ENCODE data around the gene B3GNT9. TPM values are rescaled to one million over a fixed set of nuclear protein-coding genes. Genes with fewer than 3 reads are reported as not detected.
A peak's percentile ranks its signal among the peaks of the same experiment; 100 is the strongest.

Gene B3GNT9
- total RNA-seq, 1 donor from 2014 or later = 1.6 TPM

DNA sequence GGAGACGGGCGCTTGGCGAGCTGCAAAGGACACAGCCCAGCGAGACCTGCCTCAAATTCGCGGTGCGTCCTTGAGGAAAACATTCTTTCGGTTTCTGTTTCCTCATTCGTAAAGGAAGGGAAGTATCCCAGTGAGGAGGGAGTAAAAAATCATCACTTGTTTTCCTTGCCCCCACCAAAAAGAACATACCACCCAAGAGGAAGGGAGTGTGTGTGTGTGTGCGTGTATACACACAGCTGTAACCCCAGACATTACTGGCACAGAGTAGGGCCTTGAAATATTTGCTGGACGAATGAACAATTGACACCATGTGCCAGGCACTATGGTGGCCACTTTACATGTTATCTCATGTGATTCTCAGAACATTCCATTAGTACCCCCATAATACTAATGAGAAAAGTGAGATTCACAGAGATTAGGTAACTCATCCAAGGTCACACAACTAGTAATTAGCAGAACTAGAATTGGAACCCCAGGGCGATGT is 34.9 kb upstream of the B3GNT9 start:
- ATAC-seq (no peak), DNase-seq (ENCODE audit: low spot score) (no peak)

DNA sequence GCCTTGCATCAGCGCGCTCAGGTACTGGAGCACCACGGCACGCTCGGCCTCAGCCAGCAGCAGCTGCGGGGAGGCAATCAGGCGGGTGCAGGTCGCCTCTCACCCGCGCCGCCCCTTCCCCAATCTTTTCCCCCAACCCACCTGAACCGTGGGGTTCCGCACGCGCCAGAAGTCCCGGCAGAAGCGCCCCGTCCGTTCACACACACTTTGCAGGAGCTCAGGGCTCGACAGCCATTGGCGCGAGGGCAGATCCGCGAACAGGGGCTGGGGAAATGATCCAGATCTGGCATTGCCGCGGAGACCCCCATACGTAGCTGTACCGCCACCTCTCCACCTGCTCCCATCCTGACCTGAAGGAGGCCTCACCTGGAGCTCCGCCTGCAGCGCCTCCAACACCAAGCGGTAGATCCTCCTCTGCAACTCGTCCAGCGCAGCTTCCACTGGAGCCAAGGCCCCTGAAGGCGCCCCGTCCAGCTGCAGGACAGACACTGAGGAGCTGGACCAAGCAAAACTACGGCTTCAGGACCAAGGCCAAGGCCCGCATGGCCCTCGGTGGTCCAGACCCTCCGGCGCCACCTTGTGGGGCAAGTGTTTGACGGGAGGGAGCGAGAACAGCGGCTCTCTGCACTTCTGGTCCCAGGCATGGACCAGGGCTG is 34.3 kb upstream of the B3GNT9 start:
- peak; percentile 61 for ATAC-seq
- DNase-seq (ENCODE audit: low spot score) = peak; percentile 88

DNA sequence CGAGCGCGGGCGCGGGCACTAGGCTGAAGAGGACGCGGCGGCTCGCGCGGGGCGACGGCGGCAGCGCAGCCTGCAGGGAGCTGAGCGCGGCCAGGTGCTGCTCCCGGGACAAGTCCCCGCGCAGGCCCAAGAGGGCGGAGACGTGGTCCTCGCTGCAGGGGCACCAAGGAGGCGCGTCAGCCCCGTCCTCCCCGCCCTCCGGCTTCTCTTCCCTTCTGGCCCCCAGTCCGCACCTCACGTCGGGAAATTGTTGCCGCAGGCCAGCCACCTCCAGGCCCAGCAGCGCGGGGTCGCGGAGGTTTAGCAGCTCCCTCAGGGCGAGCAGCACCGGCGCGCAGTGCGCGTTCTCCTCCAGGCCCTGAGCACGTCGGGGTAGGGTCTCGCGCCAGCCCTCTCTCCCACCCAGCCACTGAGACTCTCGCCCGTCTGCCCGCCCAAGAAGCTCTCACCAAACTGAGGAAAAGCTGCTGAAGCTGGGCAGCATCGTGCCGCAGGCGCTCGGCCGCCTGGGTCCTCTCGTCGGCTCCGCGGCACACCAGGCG is 33.7 kb upstream of the B3GNT9 start:
- peak; percentile 42 for ATAC-seq

DNA sequence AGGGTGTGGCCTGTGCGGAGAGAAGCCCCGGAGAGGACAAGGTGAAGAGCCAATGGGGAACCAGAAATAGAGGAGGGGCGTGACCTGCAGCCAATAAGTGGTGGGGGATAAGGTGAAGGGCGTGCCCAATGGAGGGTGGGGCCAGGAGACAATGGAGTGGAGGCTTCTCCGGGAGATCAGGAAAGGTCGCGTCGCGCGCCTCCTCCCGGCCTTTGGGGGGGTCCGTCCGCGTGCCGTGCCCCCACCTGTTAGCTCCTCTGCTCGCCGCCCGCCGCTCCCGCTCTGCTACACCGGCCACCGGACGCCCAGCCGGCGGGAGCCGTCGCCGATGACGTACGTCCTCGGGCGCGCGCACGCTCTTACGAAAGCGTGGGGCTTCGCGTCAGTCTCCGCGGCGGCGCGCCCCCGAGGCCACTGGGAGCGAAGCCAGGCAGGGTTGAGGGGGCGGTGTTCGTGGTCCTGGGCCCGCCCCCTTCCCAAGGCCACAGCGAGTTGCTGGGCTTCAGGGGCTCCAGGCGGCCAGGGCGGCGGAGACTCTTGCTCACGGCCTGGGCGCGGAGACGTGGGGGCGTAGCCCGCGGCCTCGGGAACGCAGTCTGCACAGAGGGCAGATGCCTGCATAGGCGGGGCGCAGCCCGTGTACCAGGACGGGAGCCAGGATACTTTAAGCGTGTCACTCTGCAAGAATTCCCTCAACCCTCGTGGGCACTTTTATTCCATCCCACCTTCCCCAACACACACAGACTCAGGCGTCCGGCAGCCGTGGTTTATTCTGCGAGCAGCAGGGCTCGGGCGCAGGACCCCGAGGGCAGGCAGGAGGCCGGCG is 33.0 kb upstream of the B3GNT9 start, which contains the start of gene MATCAP1:
TSS of gene MATCAP1 (minus strand) at position 337 of the 826 bp plus-strand sequence. CDS start 3,353 bp downstream, outside the sequence.
- ATAC-seq = peak; percentile 85
- peak; percentile 94 for DNase-seq (ENCODE audit: low spot score)

More for the DNA sequence above, 33.7 kb upstream of the B3GNT9 start:
- DNase-seq (ENCODE audit: low spot score) = no peak

DNA sequence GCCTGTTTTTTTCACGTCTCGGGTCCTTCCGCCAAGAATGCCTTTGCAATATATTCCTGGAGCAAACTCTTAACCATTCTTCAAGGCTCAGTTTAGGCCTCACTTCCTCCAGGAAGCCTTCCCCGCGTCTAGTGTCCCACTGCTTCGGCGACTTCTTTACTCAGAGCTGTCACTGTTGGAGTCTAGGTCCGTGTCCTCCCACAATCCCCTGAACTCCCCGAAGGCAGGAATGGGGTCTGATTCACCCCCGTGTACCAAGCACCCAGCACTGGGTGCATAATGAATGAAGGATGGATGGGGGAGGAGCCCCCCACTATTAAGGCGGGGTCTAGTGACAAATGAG is 32.5 kb upstream of the B3GNT9 start:
- no peak for DNase-seq (ENCODE audit: low spot score)
- no peak for ATAC-seq

DNA sequence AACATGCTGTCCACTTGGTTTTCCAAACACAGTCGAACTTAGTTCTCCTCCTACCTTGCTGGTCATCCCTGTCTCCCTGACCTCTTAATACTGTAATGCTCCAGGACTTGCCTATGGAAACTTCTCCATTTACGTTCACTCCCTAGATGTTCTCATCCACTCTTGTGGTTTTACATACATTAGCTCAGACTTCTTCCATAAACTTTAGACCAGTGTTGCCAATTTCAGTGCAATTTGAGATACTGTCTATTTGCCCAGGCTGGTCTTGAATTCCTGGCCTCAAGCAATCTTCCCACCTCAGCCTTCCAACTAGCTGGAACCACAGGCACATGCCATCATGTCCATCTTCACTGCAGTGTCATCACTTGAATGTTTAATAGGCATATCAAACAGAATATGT is 31.5 kb upstream of the B3GNT9 start:
- DNase-seq (ENCODE audit: low spot score) (no peak), ATAC-seq (no peak)

DNA sequence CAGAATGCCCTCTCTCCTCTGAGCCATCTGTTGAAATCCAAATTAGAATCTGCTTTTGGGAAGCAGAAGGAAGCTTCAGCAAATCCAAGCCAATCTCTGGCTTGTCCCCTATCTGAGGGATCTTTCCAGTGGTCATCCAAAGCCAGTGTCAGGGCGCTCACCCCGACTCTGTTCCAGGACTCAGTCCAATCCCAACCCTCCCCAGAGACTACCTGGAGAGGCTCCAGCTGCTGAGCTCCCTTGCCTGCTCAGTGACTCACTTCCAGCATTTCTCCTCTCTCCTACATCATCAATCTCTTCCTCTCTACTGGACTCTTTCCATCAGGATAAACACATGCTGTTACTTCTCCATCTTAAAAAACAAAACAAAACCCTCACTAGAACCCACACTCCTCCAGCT is 30.5 kb upstream of the B3GNT9 start:
- DNase-seq (ENCODE audit: low spot score) (no peak), ATAC-seq (no peak)

DNA sequence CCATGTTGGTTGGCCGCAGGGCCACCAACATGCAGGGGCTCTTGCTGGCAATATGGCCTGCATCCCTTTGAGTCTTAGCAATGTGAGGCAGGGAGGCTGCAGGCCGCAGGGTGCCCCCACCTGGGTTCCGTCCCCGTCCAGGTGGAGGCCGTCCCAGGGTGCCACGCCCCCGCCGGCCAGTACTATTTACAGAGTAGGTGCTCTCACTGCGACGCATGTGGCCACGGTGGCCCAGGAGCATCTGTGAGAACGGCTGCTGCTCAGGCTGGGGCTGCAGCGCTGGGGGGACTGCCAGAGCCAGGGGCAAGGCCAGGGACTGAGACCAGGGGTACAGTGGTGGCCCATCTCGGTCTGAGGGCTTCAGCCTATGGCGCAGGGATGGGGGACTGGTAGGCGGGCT is 29.4 kb upstream of the B3GNT9 start:
- no peak for ATAC-seq
- DNase-seq (ENCODE audit: low spot score) = no peak

DNA sequence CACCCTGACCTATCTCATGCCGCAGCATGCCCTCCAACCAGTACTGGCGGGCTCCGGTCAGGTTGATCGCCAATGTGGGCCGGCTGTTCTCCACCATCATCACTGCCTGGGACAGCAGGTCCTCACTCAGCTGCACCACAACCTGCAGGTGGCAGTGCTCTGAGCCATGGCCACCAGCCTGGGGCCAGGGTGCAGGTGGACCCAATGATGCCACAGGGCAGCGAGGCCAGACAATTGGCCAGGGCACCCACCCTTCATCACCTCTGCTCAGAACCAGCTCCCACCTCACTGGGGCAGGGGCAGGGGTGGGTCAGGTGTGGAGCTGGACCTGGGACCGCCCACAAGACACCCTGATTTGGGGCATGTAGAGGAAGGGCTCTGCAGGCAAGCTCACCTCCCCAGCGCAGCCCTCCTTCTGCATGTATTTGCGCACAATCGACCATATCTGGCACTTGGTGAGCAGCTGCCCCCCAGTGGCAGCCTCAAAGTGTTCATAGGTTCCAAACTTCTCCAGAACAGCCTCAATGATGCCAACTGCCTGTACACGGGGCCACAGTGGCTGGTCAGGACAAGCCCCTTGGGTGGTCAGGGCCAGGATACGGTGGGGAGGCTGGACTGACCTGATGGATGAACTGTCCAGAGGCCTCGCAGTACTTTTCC is 28.8 kb upstream of the B3GNT9 start:
- DNase-seq (ENCODE audit: low spot score) (no peak), ATAC-seq (no peak)

DNA sequence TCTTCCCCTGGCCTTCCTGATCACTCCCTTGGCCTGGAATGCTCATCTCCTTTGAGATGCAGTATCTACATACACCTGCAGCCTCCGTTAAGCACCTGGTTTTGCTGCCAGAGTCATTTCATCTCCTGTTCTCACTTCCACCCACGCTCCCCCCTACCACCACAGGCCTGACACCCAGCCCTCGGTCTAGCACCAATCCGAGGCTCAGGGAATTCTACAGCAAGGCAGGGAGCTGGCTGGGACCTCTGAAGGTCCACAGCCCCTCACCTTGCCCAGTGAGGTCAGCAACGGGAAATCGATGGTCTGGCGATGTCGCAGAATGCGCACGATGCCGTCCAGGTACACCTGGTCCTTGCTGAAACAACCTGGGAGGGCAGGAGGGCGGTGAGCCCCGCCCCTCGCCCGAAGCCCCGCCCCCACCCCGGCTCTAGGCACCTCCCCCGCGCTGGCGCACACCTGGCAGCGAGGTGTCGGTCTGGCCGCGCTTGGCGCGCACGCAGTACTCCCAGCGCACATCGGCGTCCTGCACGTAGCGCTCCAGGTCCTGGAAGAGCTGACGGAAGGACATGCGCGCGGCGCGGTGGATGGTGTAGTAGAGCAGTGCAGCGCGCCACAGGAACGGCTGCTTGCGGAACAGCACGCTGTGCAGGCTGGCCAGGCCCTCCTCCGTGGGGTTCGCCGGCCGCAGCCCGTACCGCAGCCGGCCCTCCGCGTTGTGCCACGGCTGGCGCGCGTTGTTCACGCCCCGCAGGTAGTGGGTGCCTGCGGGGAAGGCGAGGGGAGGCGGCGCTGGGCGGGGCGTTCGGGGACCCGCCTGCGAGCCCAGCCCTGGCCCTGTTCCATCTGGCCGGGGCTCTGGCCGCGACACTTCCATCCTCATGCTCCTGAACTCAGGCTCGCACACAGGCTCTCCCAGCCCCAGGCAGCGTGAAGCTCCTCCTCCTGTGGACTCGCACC is 27.2 kb upstream of the B3GNT9 start:
- peak; percentile 71 for ATAC-seq
- peak; percentile 89 for DNase-seq (ENCODE audit: low spot score)

DNA sequence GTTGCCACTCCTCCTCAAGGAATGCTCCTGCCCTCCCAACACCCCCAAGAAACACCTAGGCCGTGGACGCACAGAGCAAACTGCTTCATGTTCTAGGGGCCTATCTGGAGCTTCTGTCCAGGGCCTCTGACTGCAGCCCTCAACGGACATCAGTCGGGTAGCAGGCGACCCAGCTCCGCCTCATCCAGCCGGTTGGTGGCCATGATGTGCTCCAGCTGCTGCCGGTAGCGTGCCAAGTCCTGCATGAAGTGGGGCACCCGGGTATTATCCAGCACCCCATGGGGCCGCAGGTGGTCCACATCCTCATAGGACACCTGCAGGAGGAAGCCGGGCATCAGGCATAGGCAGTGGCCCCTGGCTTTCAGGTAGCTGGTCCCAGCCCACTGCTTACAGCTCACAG is 25.9 kb upstream of the B3GNT9 start:
- no peak for ATAC-seq
- no peak for DNase-seq (ENCODE audit: low spot score)

DNA sequence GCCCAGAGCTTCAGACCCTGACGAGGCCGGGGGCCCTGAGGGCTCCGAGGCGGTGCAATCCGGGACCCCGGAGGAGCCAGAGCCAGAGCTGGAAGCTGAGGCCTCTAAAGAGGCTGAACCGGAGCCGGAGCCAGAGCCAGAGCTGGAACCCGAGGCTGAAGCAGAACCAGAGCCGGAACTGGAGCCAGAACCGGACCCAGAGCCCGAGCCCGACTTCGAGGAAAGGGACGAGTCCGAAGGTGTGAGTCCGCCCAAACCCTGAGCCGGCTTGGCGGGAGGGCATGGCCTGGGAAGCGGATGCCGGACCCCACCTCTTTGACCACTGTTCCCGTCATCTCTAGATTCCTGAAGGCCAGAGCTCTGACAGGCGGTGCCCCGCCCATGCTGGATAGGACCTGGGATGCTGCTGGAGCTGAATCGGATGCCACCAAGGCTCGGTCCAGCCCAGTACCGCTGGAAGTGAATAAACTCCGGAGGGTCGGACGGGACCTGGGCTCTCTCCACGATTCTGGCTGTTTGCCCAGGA is 24.0 kb upstream of the B3GNT9 start:
- ATAC-seq (no peak), DNase-seq (ENCODE audit: low spot score) (no peak)

DNA sequence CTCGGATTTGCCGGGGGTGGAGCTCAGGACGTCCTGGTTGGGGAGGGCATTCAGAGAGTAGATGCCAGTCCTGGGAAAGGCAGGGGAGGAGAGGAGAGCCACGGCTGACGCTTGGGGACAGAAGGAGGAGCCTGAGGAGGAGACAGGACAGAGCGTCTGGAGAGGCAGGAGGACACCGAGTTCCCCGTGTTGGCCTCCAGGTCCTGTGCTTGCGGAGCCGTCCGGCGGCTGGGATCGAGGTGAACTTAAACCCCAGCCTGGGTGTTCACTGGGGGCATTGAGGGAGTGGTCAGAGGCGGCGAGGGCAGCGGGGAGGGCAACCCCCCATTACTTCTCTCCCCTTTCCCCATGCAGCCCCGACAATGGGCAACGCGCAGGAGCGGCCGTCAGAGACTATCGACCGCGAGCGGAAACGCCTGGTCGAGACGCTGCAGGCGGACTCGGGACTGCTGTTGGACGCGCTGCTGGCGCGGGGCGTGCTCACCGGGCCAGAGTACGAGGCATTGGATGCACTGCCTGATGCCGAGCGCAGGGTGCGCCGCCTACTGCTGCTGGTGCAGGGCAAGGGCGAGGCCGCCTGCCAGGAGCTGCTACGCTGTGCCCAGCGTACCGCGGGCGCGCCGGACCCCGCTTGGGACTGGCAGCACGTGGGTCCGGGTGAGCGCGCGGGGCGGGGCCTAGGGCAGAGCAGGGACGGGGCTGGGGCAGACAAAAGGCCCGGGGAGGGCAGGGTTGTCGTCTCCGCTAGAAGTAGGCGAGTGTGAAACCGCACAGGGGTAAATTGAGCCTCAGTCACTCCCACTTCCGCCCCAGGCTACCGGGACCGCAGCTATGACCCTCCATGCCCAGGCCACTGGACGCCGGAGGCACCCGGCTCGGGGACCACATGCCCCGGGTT is 23.3 kb upstream of the B3GNT9 start:
- peak; percentile 72 for ATAC-seq
- peak; percentile 96 for DNase-seq (ENCODE audit: low spot score)

DNA sequence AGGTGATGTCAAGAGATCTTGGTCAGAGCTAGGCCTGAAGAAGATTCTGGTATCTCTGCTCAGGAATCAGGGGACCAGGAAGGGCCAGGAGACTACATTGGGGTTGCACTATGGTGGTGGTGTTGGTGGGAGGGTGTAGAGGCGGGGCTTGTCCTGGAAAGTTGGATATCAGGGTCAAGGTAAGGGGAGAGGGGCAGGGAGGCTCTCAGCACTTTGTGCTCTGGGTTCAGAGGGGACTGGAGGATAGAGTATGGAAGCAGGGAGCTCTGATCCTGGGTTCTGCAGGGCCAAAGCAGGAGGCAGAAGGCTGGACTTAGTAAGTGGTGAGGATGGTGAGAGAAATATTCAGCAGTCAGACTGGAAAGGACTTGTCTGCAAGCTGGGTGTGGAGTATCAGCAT is 22.5 kb upstream of the B3GNT9 start:
- DNase-seq (ENCODE audit: low spot score) (no peak), ATAC-seq (no peak)

DNA sequence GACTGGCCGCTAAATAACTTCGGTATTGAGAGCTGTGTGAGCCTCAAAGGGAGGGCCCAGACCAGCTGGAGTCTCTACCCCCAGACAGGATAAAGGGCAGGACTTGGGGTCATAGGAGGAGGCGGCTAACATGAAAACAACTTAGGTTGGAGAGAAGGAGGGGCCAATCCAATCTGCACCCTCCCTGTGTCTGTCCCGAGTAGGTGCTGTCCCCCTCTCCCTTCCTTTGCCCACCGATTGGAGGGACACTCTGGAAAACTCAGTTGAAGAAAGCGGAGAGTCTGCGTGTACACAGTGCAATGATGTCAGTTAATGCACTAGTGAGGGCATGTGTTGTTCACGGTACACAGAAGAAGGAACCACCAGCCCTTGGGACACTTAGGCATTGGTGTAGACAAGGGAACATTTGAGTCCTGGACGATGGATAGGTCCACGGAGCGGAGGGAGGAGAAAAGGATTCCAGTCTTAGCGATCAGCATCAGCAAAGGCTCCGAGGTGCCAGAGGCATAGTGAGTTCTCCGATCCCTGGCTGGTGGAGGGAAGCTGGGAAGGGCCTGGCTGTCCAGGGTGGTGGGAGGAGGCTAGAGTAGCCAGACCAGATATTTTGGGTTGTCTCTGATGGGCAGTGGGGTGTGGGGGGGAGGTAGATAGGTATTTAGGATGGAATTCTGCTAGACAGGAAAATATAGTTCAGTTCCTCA is 20.3 kb upstream of the B3GNT9 start:
- no peak for DNase-seq (ENCODE audit: low spot score)

DNA sequence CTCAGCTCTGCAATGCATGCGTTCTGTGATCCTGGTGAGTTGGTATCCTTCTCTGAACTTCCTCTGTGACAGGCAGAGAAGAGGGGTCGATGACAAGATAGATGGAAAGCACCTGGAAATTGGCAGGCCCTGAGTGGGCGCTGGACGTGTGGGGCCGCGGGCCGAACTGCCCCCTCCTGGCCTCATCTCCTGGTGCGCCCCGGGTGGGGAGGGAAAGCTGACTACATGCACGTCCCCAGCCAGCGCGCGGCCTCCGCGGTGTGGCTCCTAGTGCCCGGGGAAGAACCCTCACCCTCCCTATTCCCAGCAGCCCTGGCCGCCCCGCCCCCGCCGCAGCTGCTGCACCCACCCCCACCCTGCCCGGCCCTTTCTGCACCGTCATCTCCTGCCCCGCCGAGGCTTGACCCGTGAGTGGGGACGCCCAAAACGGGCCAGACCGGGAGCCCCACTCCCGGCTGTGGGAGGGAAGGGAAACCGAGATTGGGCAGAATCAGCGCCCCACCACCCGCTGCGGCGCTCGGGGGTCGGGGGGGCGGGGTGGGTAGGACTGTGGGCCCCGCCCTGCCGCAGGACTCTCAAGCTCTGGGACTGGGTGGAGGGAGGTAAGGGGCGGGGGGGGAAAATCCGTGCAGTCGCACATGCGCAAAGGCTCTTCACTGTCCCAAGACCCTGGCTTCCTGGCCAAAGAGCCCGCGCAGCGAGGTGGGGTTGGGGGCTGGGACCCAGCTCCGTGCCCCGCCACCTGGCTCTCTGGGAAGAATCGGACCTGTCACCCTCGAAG is 19.6 kb upstream of the B3GNT9 start, which contains the start of gene NOL3:
TSS of gene NOL3 (plus strand) at position 371 of the 781 bp plus-strand sequence.
- peak; percentile 59 for ATAC-seq
- peak; percentile 85 for DNase-seq (ENCODE audit: low spot score)

More for the DNA sequence above, 20.3 kb upstream of the B3GNT9 start:
- ATAC-seq = peak; percentile 5

DNA sequence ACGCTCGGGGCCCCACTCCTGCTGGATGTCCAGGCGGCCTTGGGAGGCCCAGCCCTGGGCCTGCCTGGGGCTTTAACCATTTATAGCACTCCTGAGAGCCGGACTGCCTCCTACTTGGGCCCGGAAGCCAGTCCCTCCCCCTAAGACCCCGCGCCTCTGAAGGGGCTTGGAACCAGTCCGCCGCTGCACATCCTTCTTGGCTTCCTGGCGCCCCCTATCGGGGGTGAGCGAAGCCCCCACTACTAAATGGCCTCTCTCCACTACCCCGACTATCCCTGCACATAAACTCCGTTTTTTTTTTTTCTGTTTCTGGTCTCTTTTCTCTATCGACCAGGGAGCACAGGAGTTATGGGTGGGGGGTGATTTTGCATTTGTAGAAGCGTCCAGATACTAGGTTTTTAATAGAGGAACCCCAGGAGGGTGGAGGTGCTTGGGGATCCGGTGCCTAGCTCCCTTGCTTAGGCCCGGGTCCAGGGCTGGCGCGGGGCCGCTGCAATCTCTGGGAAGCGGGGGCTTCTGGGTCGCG is 18.9 kb upstream of the B3GNT9 start:
- ATAC-seq (no peak), DNase-seq (ENCODE audit: low spot score) (no peak)

Measured in left lobe of liver (tissue), 2 donors.